ENCODE results near the gene STOML2.

The STOML2 gene

GRCh38 chr9:35078066-35078465, 24.9 kb downstream of the STOML2 start:
- H3K4me3 ChIP-seq (ENCODE audit: low read depth, low read length) = peak overlapping the region; percentile 73; the same call in 1 of the 2 replicates
- TF ChIP-seq CTCF (IDR thresholded peaks at IDR 0.05; ENCODE audit: insufficient read depth, low read depth, low read length, missing control alignments) = no peak

GRCh38 chr9:35076848-35077247, 26.1 kb downstream of the STOML2 start:
- TF ChIP-seq CTCF (IDR thresholded peaks at IDR 0.05; ENCODE audit: insufficient read depth, low read depth, low read length, missing control alignments) = no peak
- H3K4me3 ChIP-seq (ENCODE audit: low read depth, low read length) = no peak overlapping the region
- no peak for DNase-seq (ENCODE audit: low read depth)

More at GRCh38 chr9:35078066-35078465, 24.9 kb downstream of the STOML2 start:
- DNase-seq (ENCODE audit: low read depth) = no peak

GRCh38 chr9:35075358-35075757, 27.6 kb downstream of the STOML2 start:
- TF ChIP-seq CTCF (IDR thresholded peaks at IDR 0.05; ENCODE audit: insufficient read depth, low read depth, low read length, missing control alignments) = no peak
- H3K4me3 ChIP-seq (ENCODE audit: low read depth, low read length) = no peak overlapping the region
- DNase-seq (ENCODE audit: low read depth) = no peak

GRCh38 chr9:35074791-35075190, 28.1 kb downstream of the STOML2 start:
- TF ChIP-seq CTCF (IDR thresholded peaks at IDR 0.05; ENCODE audit: insufficient read depth, low read depth, low read length, missing control alignments) = no peak
- no peak overlapping the region for H3K4me3 ChIP-seq (ENCODE audit: low read depth, low read length)
- no peak for DNase-seq (ENCODE audit: low read depth)

- no peak for TF ChIP-seq CTCF (IDR thresholded peaks at IDR 0.05; ENCODE audit: insufficient read depth, low read depth, low read length, missing control alignments)
- DNase-seq (ENCODE audit: low read depth) = no peak
- H3K4me3 ChIP-seq (ENCODE audit: low read depth, low read length) = no peak overlapping the region
These were observed 28.8 kb downstream of the STOML2 start for GRCh38 chr9:35074141-35074540.

- no peak for TF ChIP-seq CTCF (IDR thresholded peaks at IDR 0.05; ENCODE audit: insufficient read depth, low read depth, low read length, missing control alignments)
- no peak overlapping the region for H3K4me3 ChIP-seq (ENCODE audit: low read depth, low read length)
- peak; percentile 21 for DNase-seq (ENCODE audit: low read depth)
These were observed 29.7 kb downstream of the STOML2 start for GRCh38 chr9:35073279-35073612.

- peak within 1 kb of the TSS; percentile 90 for H3K4me3 ChIP-seq (ENCODE audit: low read depth, low read length)
- no peak for TF ChIP-seq CTCF (IDR thresholded peaks at IDR 0.05; ENCODE audit: insufficient read depth, low read depth, low read length, missing control alignments)
- peak; percentile 99 for DNase-seq (ENCODE audit: low read depth)
These were observed 30.3 kb downstream of the STOML2 start, which contains the start of gene VCP for GRCh38 chr9:35072461-35073278. VCP (minus strand) TSS chr9:35072625; CDS start chr9:35072353, 272 bp downstream.

Measured in GM12865 (cell line).